ENCODE data around the gene HSBP1. TPM values are rescaled to one million over a fixed set of nuclear protein-coding genes. Genes with fewer than 3 reads are reported as not detected.

HSBP1 gene
- total RNA-seq, 1 donor from 2014 or later: 175 TPM

DNA sequence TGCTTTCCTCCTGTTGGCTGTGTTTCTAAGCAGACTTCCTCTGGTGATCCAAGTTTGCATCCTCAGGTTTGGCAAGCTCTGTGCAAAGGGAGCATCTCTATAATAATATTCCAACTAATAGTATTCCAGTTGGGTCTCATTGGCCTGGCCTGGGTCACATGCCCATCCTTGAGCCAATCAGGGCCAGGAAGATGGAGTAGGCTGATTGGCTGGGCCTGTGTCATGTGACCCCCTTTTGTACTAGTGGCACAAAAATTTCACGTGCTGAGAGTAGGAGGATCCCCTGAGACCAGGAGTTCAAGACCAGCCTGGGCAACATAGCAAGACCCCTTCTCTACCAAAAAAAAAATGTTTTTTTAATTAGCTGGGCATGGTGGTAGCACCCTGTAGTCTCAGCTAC is 55.9 kb downstream of the HSBP1 start:
- Histone ChIP-seq H3K4me3 (no peak overlapping the region), H3K36me3 (no peaks in the 10 kb centered on the region), H3K27ac (replicated peaks) (no peak overlapping the region), H3K27me3 (ENCODE audit: low read depth) (peaks cover 7% of the 10 kb centered on the region), H3K4me1 (no peaks in the 10 kb centered on the region), H3K9me3 (replicated peaks) (peaks cover 8% of the 10 kb centered on the region)
- intact Hi-C loops (cut with micrococcal nuclease): no loop called here
- no peak for DNase-seq
- TF ChIP-seq, protein P1, sequence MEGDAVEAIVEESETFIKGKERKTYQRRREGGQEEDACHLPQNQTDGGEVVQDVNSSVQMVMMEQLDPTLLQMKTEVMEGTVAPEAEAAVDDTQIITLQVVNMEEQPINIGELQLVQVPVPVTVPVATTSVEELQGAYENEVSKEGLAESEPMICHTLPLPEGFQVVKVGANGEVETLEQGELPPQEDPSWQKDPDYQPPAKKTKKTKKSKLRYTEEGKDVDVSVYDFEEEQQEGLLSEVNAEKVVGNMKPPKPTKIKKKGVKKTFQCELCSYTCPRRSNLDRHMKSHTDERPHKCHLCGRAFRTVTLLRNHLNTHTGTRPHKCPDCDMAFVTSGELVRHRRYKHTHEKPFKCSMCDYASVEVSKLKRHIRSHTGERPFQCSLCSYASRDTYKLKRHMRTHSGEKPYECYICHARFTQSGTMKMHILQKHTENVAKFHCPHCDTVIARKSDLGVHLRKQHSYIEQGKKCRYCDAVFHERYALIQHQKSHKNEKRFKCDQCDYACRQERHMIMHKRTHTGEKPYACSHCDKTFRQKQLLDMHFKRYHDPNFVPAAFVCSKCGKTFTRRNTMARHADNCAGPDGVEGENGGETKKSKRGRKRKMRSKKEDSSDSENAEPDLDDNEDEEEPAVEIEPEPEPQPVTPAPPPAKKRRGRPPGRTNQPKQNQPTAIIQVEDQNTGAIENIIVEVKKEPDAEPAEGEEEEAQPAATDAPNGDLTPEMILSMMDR (IDR thresholded peaks at IDR 0.05; ENCODE audit: borderline replicate concordance): no peak

Other genes starting within 250 kb of the HSBP1 start
- gene MLYCD, start 91.1 kb downstream of the HSBP1 start, total RNA-seq: 50.4 TPM
- 12.5 TPM for gene OSGIN1, start 145.3 kb downstream of the HSBP1 start, total RNA-seq
- gene NECAB2, start 160.3 kb downstream of the HSBP1 start, total RNA-seq: 0.69 TPM
- not detected for gene SLC38A8, start 234.8 kb downstream of the HSBP1 start, total RNA-seq

Measured in left ventricle myocardium inferior (tissue), 1 donor.